HepG2 (cell line): Measurements from ENCODE around the gene RBX1. TPM values are rescaled to one million over a fixed set of nuclear protein-coding genes. Genes with fewer than 3 reads are reported as not detected.

Experiments
- ATAC-seq: fragments of 200-7000 bp; cut with Tn5 transposase; 3 replicates; pipeline ENCODE4 v1.9.1; 2020; ENCODE audit warnings: mild to moderate bottlenecking, moderate library complexity
- BruUV-seq: library from RNA; stranded (reverse); fragments of 400-500 nt; replicated peaks from 2 replicates; lab custom pipeline; 2021; lab: Mats Ljungman, UMichigan
- CTCF ChIA-PET: fragments of 300-600 bp; formaldehyde crosslinking; extraction: SDS; loops from one replicate; lab custom pipeline; 2021; ENCODE audit warnings: low total read pairs, inconsistent platforms, low intra/inter-chr PET ratio; lab: Yijun Ruan, JAX
- POLR2A ChIA-PET: fragments of 350-600 bp; sonication (Branson Sonifier 250); formaldehyde crosslinking; loops from one replicate; lab custom pipeline; 2020; ENCODE audit warnings: antibody characterized with exemption, inconsistent platforms; lab: Yijun Ruan, JAX
- DNase-seq: peaks from one replicate; pipeline ENCODE4 v3.0.0-alpha.2; 2015; ENCODE audit warnings: low spot score
- FAIRE-seq: peaks from 3 replicates; lab custom pipeline; 2011; peaks lifted over from hg19 to GRCh38; lab: Jason Lieb, UNC
- H2AFZ ChIP-seq: one replicate; pipeline ENCODE4 v1.6.1; 2011; ENCODE audit warnings: low read length, inconsistent platforms
- H3K27ac ChIP-seq: fragments of 300-600 bp; 3 replicates; pipeline ENCODE4 v1.8.0; 2011; ENCODE audit warnings: mixed run types, mild to moderate bottlenecking, mixed read lengths, low read length, inconsistent platforms; ENCODE audit not compliant: insufficient read depth; ENCODE audit errors: extremely low read length
- H3K27me3 ChIP-seq, 2 experiments: fragments of 200-600 bp in 1 of 2; 2 replicates in 1 of 2; 3 replicates in 1 of 2; pipeline versions ENCODE4 v1.6.0 to v1.8.0; 2011; ENCODE audit warnings: low read length in 2 of 2, mild to moderate bottlenecking in 2 of 2, moderate library complexity in 2 of 2, inconsistent platforms in 1 of 2; ENCODE audit not compliant: insufficient read depth in 2 of 2, control insufficient read depth in 1 of 2
- H3K36me3 ChIP-seq, 2 experiments: fragments of 200-600 bp in 1 of 2; replicated peaks in 1 of 2; 2 replicates in 1 of 2; 3 replicates in 1 of 2; pipeline versions ENCODE4 v1.5.1 to v1.8.0; 2011; ENCODE audit warnings: low read length in 2 of 2, inconsistent platforms in 1 of 2; ENCODE audit not compliant: insufficient read depth in 2 of 2, control insufficient read depth in 1 of 2
- H3K4me1 ChIP-seq: 2 replicates; pipeline ENCODE4 v1.5.1; 2012; ENCODE audit warnings: low read length, inconsistent platforms; ENCODE audit not compliant: insufficient read depth
- H3K4me2 ChIP-seq: 2 replicates; pipeline ENCODE4 v1.6.0; 2011; ENCODE audit warnings: low read depth, low read length, inconsistent platforms
- H3K4me3 ChIP-seq, 3 experiments: fragments of 200-600 bp in 1 of 3; sonication (generic), shearing (Covaris generic) in 1 of 3; replicated peaks in 1 of 3; 2 replicates each; pipeline ENCODE4 v1.5.1; 2011 to 2016; ENCODE audit warnings: low read length in 3 of 3, inconsistent platforms in 2 of 3, low read depth in 2 of 3, mild to moderate bottlenecking in 2 of 3, control low read depth in 1 of 3, mixed read lengths in 1 of 3; ENCODE audit not compliant: insufficient read depth in 1 of 3
- H3K79me2 ChIP-seq: one replicate; pipeline ENCODE4 v1.6.1; 2011; ENCODE audit warnings: low read length, inconsistent platforms; ENCODE audit not compliant: insufficient read depth
- H3K9ac ChIP-seq: 2 replicates; pipeline ENCODE4 v1.6.0; 2011; ENCODE audit warnings: mild to moderate bottlenecking, low read depth, low read length, inconsistent platforms; ENCODE audit not compliant: insufficient read depth
- H3K9me3 ChIP-seq: 2 replicates; pipeline ENCODE4 v1.5.1; 2012; ENCODE audit warnings: mild to moderate bottlenecking, low read length
- H4K20me1 ChIP-seq: 2 replicates; pipeline ENCODE4 v1.6.0; 2011; ENCODE audit warnings: inconsistent platforms, mild to moderate bottlenecking, low read length, moderate library complexity; ENCODE audit not compliant: insufficient read depth
- ADNP ChIP-seq: sonication (generic); formaldehyde crosslinking; IDR thresholded peaks from 2 replicates; pipeline ENCODE4 v1.4.0; 2020; ENCODE audit warnings: missing genetic modification reagents
- AHR ChIP-seq: IDR thresholded peaks from 2 replicates; pipeline ENCODE4 v1.6.1; 2018; ENCODE audit warnings: missing genetic modification reagents, missing compliant biosample characterization
- HDAC6 ChIP-seq: fragments of 200-600 bp; sonication (generic); IDR thresholded peaks from 2 replicates; pipeline ENCODE4 v1.7.0; 2017; ENCODE audit warnings: mild to moderate bottlenecking, antibody characterized with exemption, low read length, low read depth
- MAFF ChIP-seq: IDR thresholded peaks from 2 replicates; pipeline ENCODE4 v1.6.1; 2011; ENCODE audit warnings: low read depth, low read length, improper control_type of control experiment
- NR1H2 ChIP-seq: sonication (generic); formaldehyde crosslinking; IDR thresholded peaks from 2 replicates; pipeline ENCODE4 v1.8.1; 2022; ENCODE audit warnings: low read depth, missing genetic modification reagents, borderline replicate concordance
- PRPF4 ChIP-seq: fragments of 200-400 bp; formaldehyde crosslinking; IDR thresholded peaks from 2 replicates; pipeline ENCODE4 v1.6.1; 2016; ENCODE audit warnings: low read length, low read depth; ENCODE audit not compliant: poor library complexity, severe bottlenecking
- SMARCC2 ChIP-seq: fragments of 450-650 bp; IDR thresholded peaks from 2 replicates; pipeline ENCODE4 v1.6.1; 2017; ENCODE audit warnings: antibody characterized with exemption, mild to moderate bottlenecking
- ZNF83 ChIP-seq: sonication (generic); formaldehyde crosslinking; IDR thresholded peaks from 2 replicates; pipeline ENCODE4 v1.4.0; 2020; ENCODE audit warnings: missing genetic modification reagents, mild to moderate bottlenecking, borderline replicate concordance
- WGBS: methylation state at CpG from one replicate; pipeline ENCODE4 v1.1.6; 2017; ENCODE audit warnings: low lambda C conversion rate; 5-methylcytosine and 5-hydroxymethylcytosine counted together
- in situ Hi-C: cut with HindIII; loops from 2 replicates; pipeline ENCODE4 v1.10.0; 2017; ENCODE audit warnings: low pct_unique_long_range_greater_than_20kb; ENCODE audit not compliant: extremely low pct_ligation_motif_present
- intact Hi-C: fragments of 100-400 bp; cut with micrococcal nuclease; formaldehyde crosslinking; loops from one replicate; pipeline ENCODE4 v1.10.0; 2022; ENCODE audit not compliant: unreplicated experiment
- polyA plus RNA-seq, 8 experiments: library from polyadenylated mRNA; depleted of rRNA in 3 of 8; stranded (reverse) in 7 of 8; unstranded in 1 of 8; fragments of >200 nt; fragmentation: Illumina TruSeq in 4 of 8; extraction: Trizol in 4 of 8; gene quantifications; 2 replicates each; pipeline versions ENCODE4 v1.2.1 to v1.2.3, GENCODE V29; 2011 to 2016; ENCODE audit warnings: low read depth in 4 of 8, missing spikeins in 1 of 8, mixed read lengths in 1 of 8; ENCODE audit not compliant: insufficient read depth in 1 of 8
- total RNA-seq, 5 experiments: library from RNA; depleted of rRNA; stranded (reverse); fragments of >200 nt; fragmentation: Illumina TruSeq; extraction: Trizol; gene quantifications; 2 replicates each; pipeline ENCODE4 v1.2.3, GENCODE V29; 2016; ENCODE audit warnings: low read depth in 1 of 5
- TF ChIP-seq, protein P1 (sequence below), 2 experiments: sonication (generic) in 1 of 2; formaldehyde crosslinking in 1 of 2; IDR thresholded peaks; 2 replicates each; pipeline versions ENCODE4 v1.4.0 to v1.6.1; 2016 to 2020; ENCODE audit warnings: borderline replicate concordance in 1 of 2, low read depth in 1 of 2, mild to moderate bottlenecking in 1 of 2, missing genetic modification reagents in 1 of 2

The RBX1 gene
- total and polyA plus RNA-seq, 2 of the 13 experiments (the other 11 are each of a cell fraction or from before 2014, with no cell fraction given): 84.9 to 90.2 TPM

DNA sequence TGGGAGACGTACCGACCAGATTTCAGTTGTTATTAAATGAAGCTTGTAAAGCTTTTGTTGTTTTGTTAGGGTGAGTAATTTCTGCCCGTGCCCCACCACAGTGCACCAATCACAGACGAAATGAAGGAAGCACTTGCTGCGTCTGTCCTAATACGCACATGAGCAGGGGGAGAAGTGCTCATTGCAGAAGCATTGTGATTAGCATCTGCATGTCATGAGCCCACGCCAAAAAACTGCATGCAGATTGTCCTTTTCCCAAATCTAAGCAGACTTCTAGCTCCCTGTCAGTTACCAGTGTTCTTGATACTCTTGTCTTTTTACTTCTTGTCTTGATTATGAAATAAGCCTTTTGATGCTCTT, 15.5 kb downstream of the RBX1 start (continued):
- TF ChIP-seq, protein P1, sequence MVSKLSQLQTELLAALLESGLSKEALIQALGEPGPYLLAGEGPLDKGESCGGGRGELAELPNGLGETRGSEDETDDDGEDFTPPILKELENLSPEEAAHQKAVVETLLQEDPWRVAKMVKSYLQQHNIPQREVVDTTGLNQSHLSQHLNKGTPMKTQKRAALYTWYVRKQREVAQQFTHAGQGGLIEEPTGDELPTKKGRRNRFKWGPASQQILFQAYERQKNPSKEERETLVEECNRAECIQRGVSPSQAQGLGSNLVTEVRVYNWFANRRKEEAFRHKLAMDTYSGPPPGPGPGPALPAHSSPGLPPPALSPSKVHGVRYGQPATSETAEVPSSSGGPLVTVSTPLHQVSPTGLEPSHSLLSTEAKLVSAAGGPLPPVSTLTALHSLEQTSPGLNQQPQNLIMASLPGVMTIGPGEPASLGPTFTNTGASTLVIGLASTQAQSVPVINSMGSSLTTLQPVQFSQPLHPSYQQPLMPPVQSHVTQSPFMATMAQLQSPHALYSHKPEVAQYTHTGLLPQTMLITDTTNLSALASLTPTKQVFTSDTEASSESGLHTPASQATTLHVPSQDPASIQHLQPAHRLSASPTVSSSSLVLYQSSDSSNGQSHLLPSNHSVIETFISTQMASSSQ (IDR thresholded peaks at IDR 0.05; ENCODE audit: low read depth): no peak
- TF ChIP-seq, protein P1 (CRISPR knock-in tag; IDR thresholded peaks at IDR 0.05; ENCODE audit: borderline replicate concordance): no peak
- no peak for TF ChIP-seq MAFF
- no peak for TF ChIP-seq SMARCC2
- no peak for TF ChIP-seq ADNP (CRISPR knock-in tag)
- TF ChIP-seq PRPF4: no peak
- TF ChIP-seq HDAC6: no peak
- TF ChIP-seq AHR (CRISPR knock-in tag): no peak

DNA sequence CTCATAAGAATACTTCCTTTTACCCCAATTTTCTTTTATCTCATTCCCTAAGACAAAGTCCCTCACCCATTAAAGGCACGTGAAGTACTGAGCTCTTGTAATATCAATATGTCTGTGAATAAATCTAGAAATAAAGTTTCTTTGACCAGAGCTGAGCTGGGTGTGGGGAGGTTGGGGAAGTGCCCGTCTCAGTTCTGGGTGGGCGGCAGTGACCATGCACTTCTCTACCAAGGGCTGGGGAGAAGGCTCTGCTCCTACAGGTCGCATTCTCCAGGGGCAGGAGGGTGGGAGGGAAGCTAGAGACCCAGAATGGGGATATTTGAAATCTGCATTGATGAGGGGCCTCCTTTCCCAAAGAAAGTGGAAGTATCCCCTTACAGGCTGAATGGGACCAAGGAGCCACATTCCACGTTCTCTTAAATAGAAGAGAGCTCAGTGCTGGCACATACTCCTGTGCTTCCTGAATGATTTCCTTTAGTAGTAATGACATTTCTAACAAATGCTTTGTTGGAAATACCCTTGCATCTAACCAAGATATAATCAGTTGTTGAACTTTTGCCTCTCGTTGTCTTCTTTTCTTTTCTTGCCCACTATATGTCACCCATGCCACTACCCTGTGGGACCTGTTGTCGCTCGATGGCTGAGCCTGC, 16.1 kb downstream of the RBX1 start:
- H3K9me3 ChIP-seq: no peaks in the 10 kb centered on the region
- WGBS: 96% methylated on average over 7 of the region's 8 CpGs
- CTCF ChIA-PET: no interaction called here
- POLR2A ChIA-PET: interaction anchor here (0.6 to 1.2 kb wide), 2 partner anchors 16 to 71 kb away, joined by 3 read pairs; partner anchors contain the start of gene RBX1
- peaks cover 4% of the 10 kb centered on the region for H3K79me2 ChIP-seq
- H3K27ac ChIP-seq: no peak overlapping the region
- no TSS peak for BruUV-seq
- H3K9ac ChIP-seq: no peak overlapping the region
- ATAC-seq: no peak
- peaks cover 17 to 60% of the 10 kb centered on the region in 2 experiments for H3K36me3 ChIP-seq
- no peak for TF ChIP-seq ZNF83 (CRISPR knock-in tag)
- TF ChIP-seq NR1H2: no peak
- TF ChIP-seq, all 625 proteins: peak for 0
- no peak overlapping the region for H3K4me2 ChIP-seq
- H3K27me3 ChIP-seq: no peaks in the 10 kb centered on the region
- in situ Hi-C loops (no loop called here), intact Hi-C loops (no loop called here)
- FAIRE-seq: no peak
- no peak overlapping the region for H2AFZ ChIP-seq
- no peaks in the 10 kb centered on the region for H3K4me1 ChIP-seq
- no peak overlapping the region for H3K4me3 ChIP-seq
- DNase-seq: no peak
- H4K20me1 ChIP-seq: no peaks in the 10 kb centered on the region
